Gastrocnemius medialis (tissue), 4 donors: ENCODE measurements around the gene CHIC2. TPM values are rescaled to one million over a fixed set of nuclear protein-coding genes. Genes with fewer than 3 reads are reported as not detected.

ENCODE experiments used
- ATAC-seq, 2 donors: fragments of 150-250 bp; one replicate each; pipeline ENCODE4 v1.9.1; 2016
- DNase-seq, 2 donors: peaks; one replicate each; pipeline ENCODE4 v3.0.0-alpha.2; 2019
- H3K27ac ChIP-seq, 4 donors: fragments of 200-600 bp; sonication (generic); 1 replicate in 1 of 4; 2 replicates in 3 of 4; pipeline ENCODE4 v1.5.1; 2016 to 2018; ENCODE audit warnings: mild to moderate bottlenecking in 2 of 4, moderate library complexity in 1 of 4
- H3K27me3 ChIP-seq, 3 donors: fragments of 200-600 bp; sonication (generic) in 2 of 3; 1 replicate in 1 of 3; 2 replicates in 2 of 3; pipeline versions ENCODE4 v1.5.1 to v1.6.0; 2016 to 2019; ENCODE audit warnings: mild to moderate bottlenecking in 1 of 3, moderate library complexity in 1 of 3
- H3K36me3 ChIP-seq, 2 donors: fragments of 200-600 bp; sonication (generic) in 1 of 2; one replicate each; pipeline ENCODE4 v1.5.1; 2017 to 2018
- H3K4me1 ChIP-seq, 2 donors: fragments of 200-600 bp; sonication (generic) in 1 of 2; one replicate each; pipeline ENCODE4 v1.5.1; 2016 to 2017; ENCODE audit warnings: mild to moderate bottlenecking in 2 of 2
- H3K4me3 ChIP-seq, 4 donors: fragments of 200-600 bp; sonication (generic) in 3 of 4; 1 replicate in 1 of 4; 2 replicates in 3 of 4; pipeline ENCODE4 v1.5.1; 2016 to 2019; ENCODE audit warnings: mild to moderate bottlenecking in 2 of 4
- H3K9me3 ChIP-seq, 3 donors: fragments of 200-600 bp; sonication (generic) in 2 of 3; 1 replicate in 1 of 3; 2 replicates in 2 of 3; pipeline ENCODE4 v1.5.1; 2016 to 2019
- CTCF ChIP-seq, 5 experiments: fragments of 450-650 bp in 3 of 5; fragments of 200-600 bp in 2 of 5; sonication (generic) in 2 of 5; IDR thresholded peaks in 4 of 5; conservative IDR thresholded peaks in 1 of 5; 1 replicate in 4 of 5; 2 replicates in 1 of 5; pipeline ENCODE4 v1.5.1; 2016 to 2019; ENCODE audit warnings: antibody characterized with exemption in 5 of 5, mild to moderate bottlenecking in 3 of 5, moderate library complexity in 3 of 5
- POLR2A ChIP-seq, 2 donors: fragments of 450-650 bp; IDR thresholded peaks; one replicate each; pipeline ENCODE4 v1.6.1; 2017; ENCODE audit warnings: antibody characterized with exemption in 2 of 2, mild to moderate bottlenecking in 2 of 2, moderate library complexity in 2 of 2
- in situ Hi-C, 4 donors: fragments of 200-750 bp; cut with MboI; loops; one replicate each; pipeline versions ENCODE4 v1.15.0 to v1.8.0; 2017; ENCODE audit warnings: low sequenced_read_pairs in 4 of 4
- intact Hi-C: fragments of 100-400 bp; cut with DNase I; formaldehyde crosslinking; loops from one replicate; pipeline ENCODE4 v1.15.1; 2023; ENCODE audit warnings: low total_unique reads
- total RNA-seq, 4 donors: library from RNA; depleted of rRNA; stranded (reverse); fragments of >200 nt; gene quantifications; one replicate each; pipeline versions ENCODE4 v1.1.0 to v1.2.3, GENCODE V29; 2016

The CHIC2 gene
- total RNA-seq, 4 donors from 2014 or later: 11.9 to 18.6 (median 15.5) TPM

GRCh38 chr4:53991821-53992220 is 72.6 kb downstream of the CHIC2 start:
- DNase-seq (no peak), ATAC-seq (no peak)
- Histone ChIP-seq H3K36me3 (no peaks in the 10 kb centered on the region), H3K27ac (no peak overlapping the region), H3K27me3 (no peaks in the 10 kb centered on the region), H3K4me1 (no peaks in the 10 kb centered on the region), H3K4me3 (no peak overlapping the region), H3K9me3 (no peaks in the 10 kb centered on the region)
- TF ChIP-seq CTCF (IDR thresholded peaks at IDR 0.05 in 4 of 5, conservative IDR thresholded peaks at IDR 0.05 in 1 of 5): no peak
- intact Hi-C loops (no loop called here), in situ Hi-C loops (loop anchor here in 1 of 4 donors (25.0 kb wide), 1 partner anchor 105 kb away; no protein-coding TSS in a partner anchor)

- H3K4me3 ChIP-seq: no peak overlapping the region
- in situ Hi-C loops (loop anchor here in 1 of 4 donors (25.0 kb wide), 1 partner anchor 103 kb away; no protein-coding TSS in a partner anchor), intact Hi-C loops (loop anchor here (1.0 kb wide), 1 partner anchor 170 kb away; no protein-coding TSS in a partner anchor)
- TF ChIP-seq CTCF (IDR thresholded peaks at IDR 0.05 in 4 of 5, conservative IDR thresholded peaks at IDR 0.05 in 1 of 5) (no peak), POLR2A (IDR thresholded peaks at IDR 0.05) (no peak)
- H3K27me3 ChIP-seq: no peaks in the 10 kb centered on the region
- ATAC-seq (no peak), DNase-seq (no peak)
- H3K9me3 ChIP-seq: no peaks in the 10 kb centered on the region
- H3K4me1 ChIP-seq: no peaks in the 10 kb centered on the region
- H3K27ac ChIP-seq: no peak overlapping the region
- H3K36me3 ChIP-seq: no peaks in the 10 kb centered on the region
Observed at GRCh38 chr4:53990641-53991040, 73.8 kb downstream of the CHIC2 start.

- no peaks in the 10 kb centered on the region for H3K9me3 ChIP-seq
- H3K36me3 ChIP-seq: no peaks in the 10 kb centered on the region
- no peaks in the 10 kb centered on the region for H3K27me3 ChIP-seq
- in situ Hi-C loops: loop anchor here in 1 of 4 donors (25.0 kb wide), 1 partner anchor 100 kb away; no protein-coding TSS in a partner anchor
- ATAC-seq (no peak), DNase-seq (no peak)
- no peak overlapping the region for H3K4me3 ChIP-seq
- no peak overlapping the region for H3K27ac ChIP-seq
- H3K4me1 ChIP-seq: no peaks in the 10 kb centered on the region
- TF ChIP-seq POLR2A (IDR thresholded peaks at IDR 0.05): no peak
- no peak for TF ChIP-seq CTCF (IDR thresholded peaks at IDR 0.05 in 4 of 5, conservative IDR thresholded peaks at IDR 0.05 in 1 of 5)
- intact Hi-C loops: no loop called here
Observed at GRCh38 chr4:53987761-53988171, 76.6 kb downstream of the CHIC2 start.

GRCh38 chr4:53986062-53986461 is 78.3 kb downstream of the CHIC2 start:
- H3K27me3 ChIP-seq: no peaks in the 10 kb centered on the region
- no peak overlapping the region for H3K27ac ChIP-seq
- intact Hi-C loops: no loop called here
- no peaks in the 10 kb centered on the region for H3K4me1 ChIP-seq
- H3K4me3 ChIP-seq: no peak overlapping the region
- ATAC-seq (no peak), DNase-seq (no peak)
- H3K36me3 ChIP-seq: no peaks in the 10 kb centered on the region
- H3K9me3 ChIP-seq: no peaks in the 10 kb centered on the region
- in situ Hi-C loops: loop anchor here in 1 of 4 donors (25.0 kb wide), 1 partner anchor 99 kb away; no protein-coding TSS in a partner anchor
- no peak for TF ChIP-seq POLR2A (IDR thresholded peaks at IDR 0.05)
- TF ChIP-seq CTCF (IDR thresholded peaks at IDR 0.05 in 4 of 5, conservative IDR thresholded peaks at IDR 0.05 in 1 of 5): no peak

DNA sequence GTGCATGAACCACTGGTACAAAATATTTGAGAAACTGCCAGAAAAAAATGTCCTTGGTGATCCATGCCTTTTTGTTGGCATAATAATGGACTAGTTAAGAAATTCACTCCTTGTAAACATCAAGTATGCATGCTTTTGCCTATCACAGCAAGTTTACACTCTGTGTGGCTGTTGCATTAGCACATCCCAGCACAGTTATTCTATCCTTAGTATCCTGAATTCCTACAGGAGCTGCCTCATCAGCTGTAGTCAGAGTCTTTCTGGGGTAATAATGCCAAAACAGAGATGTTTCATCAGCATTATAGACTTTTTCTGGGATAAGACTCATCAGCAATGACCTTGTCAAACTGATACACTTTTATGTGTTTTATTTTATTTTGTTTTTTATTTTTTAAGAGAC is 82.8 kb downstream of the CHIC2 start:
- H3K9me3 ChIP-seq: no peaks in the 10 kb centered on the region
- in situ Hi-C loops (loop anchor here in 1 of 4 donors (25.0 kb wide), 1 partner anchor 94 kb away; no protein-coding TSS in a partner anchor), intact Hi-C loops (no loop called here)
- DNase-seq (no peak), ATAC-seq (no peak)
- TF ChIP-seq CTCF (IDR thresholded peaks at IDR 0.05 in 4 of 5, conservative IDR thresholded peaks at IDR 0.05 in 1 of 5) (no peak), POLR2A (IDR thresholded peaks at IDR 0.05) (no peak)
- H3K27ac ChIP-seq: no peak overlapping the region
- no peaks in the 10 kb centered on the region for H3K27me3 ChIP-seq
- no peaks in the 10 kb centered on the region for H3K4me1 ChIP-seq
- no peak overlapping the region for H3K4me3 ChIP-seq
- H3K36me3 ChIP-seq: no peaks in the 10 kb centered on the region
